IPS-NIHi7 (cell line): ENCODE results near the gene FIBP.

ENCODE experiments used
- DNase-seq: peaks from one replicate; pipeline ENCODE4 v3.0.0; 2012; ENCODE audit warnings: mixed read lengths; ENCODE audit errors: extremely low spot score

The FIBP gene

DNA sequence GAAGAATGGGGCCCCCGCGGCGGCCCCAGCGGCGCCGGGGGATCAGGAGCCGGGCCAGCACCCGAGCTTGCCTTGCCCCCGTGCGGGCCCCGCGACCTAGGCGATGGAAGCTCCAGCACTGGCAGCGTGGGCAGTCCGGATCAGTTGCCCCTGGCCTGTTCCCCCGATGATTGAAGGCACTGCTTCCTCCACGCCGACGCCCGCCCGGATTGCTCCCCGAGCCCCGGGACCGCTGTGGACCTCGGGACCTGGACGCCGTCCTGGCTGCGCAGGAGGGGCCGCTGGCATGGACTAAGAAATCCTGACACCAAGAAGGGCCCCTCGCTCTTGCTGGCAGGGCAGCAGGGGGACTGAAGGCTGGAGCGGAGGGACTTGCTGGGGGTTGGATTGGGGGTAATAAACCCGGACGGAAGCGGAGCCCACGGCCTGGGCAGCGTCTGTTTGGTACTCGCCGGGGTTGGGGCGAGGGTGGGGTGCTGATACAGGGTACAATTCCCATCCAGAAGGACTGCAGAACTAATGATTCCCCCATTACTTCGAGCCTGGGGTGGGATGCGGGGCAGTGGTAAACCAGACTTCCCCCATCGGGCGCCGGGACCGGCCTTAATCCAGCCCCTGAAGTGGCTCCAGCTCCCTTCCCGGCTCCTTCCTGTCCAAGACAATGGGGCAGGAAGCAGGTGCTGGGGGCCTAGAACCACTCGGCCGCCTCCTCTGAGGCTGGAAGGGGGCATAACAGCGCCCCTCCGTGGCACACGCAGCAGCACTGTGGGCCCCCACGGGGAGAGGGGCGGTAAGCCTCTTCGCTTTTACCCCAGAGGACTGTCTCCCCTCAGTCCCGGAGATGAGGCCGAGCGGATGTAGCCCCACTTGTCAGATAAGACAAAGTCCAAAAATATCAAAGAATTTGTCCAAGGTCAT lies 3.2 kb upstream of the FIBP start:
- peak; percentile 69 for DNase-seq

DNA sequence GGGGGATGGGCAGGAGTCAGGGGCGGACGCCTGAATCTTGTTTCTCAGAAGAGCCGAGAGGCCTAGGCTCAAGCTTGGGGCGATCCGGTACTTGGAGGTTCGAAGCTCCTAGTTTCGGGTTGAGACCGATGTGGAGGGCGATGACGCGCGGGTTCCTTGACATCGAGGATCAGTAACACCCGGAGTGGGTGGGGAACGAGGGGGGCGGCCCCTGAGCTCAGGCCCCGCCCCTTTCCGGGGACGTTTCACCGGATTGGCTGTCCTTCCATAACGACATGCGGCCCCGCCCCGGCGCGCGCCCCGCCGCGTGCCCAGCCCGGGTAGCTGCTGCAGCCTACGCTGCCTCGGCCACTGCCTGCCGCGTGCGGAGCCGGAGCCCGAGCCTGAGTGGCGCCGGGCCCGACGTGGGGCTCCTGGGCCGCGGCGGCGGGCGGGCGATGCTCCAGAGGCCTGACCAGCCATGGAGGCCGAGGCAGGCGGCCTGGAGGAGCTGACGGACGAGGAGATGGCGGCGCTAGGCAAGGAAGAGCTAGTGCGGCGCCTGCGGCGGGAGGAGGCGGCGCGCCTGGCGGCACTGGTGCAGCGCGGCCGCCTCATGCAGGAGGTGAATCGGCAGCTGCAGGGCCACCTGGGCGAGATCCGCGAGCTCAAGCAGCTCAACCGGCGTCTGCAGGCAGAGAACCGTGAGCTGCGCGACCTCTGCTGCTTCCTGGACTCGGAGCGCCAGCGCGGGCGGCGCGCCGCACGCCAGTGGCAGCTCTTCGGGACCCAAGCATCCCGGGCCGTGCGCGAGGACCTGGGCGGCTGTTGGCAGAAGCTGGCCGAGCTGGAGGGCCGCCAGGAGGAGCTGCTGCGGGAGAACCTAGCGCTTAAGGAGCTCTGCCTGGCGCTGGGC lies 2.3 kb upstream of the FIBP start, which contains the start of gene CCDC85B:
Gene CCDC85B, plus strand, starts transcription at position 350 of the 895 bp plus-strand sequence. Its CDS starts 111 bp downstream, at position 461.
- peak; percentile 89 for DNase-seq

DNA sequence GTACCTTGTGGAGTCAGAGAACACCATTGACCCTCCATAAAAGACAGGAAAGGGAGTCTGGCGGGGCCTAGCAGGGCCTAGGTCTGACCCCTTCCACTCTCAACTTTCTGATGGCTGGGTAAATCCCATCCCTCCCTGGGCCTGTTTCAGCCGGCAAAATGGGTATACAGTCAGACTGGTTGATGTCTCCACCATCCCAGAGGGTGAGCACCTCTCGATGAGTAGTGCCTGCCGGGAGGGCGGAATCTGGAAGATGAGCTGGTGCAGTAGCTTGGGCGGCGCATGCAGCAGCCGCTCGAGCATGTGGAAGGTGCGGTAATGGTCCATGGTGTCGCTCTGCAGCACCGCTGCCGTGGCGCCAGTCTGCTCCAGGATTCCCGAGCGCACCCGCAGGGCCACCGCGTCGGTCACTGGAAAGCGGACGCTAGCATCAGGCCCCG lies 528 bp downstream of the FIBP start:
- no peak for DNase-seq

DNA sequence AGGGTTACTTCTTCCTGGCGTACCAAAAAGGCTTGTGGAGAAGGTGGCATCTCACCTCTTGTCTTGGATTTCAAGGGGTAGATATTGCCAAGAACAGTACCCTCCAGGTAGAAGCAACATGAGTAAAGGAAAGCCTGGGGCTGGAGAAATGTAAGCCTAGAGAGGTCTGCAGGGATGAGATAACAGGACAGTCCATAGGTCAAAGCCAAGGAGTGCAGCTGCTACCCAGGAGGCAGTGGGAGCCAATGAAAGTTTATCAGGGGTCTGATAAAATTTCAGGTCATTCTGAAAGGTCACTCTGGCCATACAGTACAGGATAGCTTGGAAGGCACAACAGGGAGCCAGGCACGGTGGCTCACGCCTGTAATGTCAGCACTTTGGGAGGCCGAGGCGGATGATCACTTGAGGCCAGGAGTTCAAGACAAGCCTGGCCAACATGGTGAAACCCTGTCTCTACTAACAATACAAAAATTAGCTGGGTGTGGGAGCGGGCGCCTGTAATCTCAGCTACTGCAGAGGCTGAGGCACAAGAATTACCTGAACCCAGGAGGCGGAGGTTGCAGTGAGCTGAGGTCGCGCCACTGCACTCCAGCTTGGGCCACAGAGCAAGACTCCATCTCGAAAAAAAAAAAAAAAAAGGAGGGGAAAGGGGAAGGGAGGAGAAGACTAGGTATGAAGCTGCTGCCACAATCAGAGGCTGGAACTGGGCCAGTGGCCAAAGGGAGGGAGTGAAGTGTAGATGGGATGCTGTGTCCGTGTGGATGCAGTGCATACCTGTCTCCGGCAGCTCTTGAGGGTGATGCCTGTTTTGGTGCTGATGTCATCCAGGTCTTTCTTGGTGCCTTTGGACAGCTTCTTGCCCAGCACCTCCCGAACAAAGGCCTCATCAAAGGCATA lies 1.2 kb downstream of the FIBP start:
- DNase-seq, result no peak

DNA sequence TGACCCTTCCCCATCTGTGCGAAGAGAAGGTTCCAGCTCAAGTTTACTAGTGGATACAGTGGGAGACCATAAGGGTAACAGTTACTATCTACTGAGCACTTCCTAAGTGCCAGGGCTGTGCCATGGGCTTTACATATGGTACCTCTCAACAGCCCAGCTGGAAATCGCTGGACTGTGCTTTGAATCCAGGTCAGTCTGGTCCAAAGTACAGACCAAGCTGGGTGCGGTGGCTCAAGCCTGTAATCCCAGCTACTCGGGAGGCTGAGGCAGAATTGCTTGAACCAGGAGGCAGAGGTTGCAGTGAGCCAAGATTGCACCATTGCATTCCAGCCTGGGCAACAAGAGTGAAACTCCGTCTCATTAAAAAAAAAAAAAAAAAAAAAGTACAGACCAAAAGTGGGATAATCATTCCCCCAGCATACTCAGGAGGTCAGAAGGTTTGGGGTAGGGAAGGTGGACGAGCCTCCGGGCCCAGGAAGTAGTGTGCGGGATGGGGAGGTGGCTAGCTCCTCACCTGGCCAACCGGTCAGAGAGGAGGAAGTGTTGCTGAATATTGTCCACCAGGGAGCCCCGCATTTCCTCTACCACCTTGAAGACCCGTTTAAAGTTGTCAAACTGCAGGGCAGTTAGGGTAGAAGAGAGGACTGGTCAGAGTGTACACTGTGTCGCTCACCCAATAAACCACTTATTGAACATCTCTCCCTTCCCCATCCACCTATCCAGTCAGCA lies 2.3 kb downstream of the FIBP start:
- no peak for DNase-seq

DNA sequence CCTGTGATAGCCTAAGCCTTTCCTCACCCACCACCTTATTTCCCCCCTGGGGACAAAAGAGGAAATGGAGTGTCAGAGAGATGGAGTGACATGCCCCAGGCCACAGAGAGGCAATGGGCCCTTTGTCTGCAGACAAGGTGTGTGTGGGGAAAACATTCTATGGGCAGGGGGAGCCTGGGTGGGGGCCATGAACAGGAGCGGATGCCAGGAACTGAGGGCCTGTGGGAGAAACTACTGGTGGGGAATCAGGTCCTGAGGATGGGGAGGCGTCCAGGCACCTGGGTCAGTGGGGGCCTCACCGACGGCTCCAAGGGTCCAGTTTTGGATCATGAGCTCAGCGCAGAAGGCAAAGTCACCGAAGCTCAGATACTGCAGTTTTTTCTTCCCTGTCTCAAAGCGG lies 3.0 kb downstream of the FIBP start:
- no peak for DNase-seq

DNA sequence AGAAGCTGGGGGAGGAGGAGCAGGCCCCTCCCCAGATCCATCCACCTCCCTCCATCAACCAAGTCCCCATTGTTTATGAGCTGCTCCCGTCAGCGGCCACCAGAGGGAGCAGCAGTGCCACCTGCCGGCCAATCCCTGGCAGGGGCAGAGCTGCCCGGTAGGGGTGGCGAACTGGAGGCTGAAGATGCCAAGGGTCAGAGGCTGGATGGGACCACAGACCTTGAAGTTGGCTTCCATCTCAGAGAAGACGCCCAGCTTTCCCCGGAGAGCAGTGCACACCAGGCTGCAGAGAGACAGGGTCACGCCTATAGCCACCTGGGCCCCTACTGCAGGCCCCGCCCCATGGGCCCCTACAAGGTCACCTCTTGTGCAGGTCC lies 3.6 kb downstream of the FIBP start:
- DNase-seq, result peak; percentile 87

DNA sequence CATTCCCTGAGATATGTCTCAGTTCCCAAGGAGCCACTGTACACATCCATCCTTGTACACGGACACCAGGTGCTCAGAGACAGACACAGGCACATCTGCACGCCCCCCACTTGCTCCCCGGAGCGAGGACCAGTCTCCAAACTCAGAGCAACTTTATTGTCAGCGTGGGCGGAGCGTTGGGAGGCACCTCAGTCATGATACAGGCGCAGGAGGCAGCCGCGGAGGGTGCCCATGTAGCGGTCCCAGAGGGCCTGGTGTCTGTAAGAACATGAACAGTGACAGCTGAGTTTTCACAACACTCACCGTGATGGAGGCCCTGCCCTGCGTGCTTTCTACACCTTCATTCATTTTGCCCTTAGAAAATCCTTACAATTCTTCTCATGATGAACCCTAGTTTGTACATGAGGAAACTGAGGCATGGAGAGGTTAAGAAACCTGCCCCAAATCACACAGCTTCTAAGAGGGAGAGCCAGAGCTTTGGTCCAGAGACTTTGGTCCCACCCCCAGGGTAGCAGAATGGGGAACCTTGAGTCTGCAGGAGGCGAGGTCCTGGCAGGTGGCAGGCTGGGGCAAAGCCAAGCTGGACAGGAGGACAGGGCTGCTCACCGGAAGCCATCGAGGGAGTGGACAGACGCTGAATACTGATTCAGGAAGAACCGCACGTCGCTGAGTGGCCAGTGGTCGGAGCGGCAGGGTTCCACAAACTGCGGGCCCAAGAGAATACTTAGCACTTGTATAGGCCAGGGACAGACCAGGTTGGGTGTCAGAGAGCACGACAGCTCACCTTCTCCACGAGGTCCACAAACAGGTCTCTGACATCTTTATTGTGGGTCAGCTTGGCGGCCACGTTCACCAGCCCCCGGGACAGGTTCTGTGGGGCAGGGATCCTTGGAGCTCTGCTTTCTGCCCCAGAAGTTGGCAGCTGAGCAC lies 4.2 kb downstream of the FIBP start:
- no peak for DNase-seq

DNA sequence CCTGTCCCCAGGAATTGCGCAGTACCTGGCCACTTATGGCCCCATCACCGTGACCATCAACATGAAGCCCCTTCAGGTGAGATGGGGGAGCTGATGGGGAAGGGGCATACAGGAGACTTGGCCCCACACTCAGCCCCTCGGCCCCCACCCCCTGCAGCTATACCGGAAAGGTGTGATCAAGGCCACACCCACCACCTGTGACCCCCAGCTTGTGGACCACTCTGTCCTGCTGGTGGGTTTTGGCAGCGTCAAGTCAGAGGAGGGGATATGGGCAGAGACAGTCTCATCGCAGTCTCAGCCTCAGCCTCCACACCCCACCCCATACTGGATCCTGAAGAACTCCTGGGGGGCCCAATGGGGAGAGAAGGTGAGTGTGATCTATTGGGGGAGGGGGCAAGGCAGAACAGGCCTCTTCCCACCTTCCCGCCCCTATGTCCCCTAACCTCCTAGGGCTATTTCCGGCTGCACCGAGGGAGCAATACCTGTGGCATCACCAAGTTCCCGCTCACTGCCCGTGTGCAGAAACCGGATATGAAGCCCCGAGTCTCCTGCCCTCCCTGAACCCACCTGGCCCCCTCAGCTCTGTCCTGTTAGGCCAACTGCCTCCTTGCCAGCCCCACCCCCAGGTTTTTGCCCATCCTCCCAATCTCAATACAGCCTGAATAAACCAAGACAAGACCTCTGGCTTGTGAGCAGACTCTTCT lies 5.1 kb downstream of the FIBP start:
- no peak for DNase-seq

DNA sequence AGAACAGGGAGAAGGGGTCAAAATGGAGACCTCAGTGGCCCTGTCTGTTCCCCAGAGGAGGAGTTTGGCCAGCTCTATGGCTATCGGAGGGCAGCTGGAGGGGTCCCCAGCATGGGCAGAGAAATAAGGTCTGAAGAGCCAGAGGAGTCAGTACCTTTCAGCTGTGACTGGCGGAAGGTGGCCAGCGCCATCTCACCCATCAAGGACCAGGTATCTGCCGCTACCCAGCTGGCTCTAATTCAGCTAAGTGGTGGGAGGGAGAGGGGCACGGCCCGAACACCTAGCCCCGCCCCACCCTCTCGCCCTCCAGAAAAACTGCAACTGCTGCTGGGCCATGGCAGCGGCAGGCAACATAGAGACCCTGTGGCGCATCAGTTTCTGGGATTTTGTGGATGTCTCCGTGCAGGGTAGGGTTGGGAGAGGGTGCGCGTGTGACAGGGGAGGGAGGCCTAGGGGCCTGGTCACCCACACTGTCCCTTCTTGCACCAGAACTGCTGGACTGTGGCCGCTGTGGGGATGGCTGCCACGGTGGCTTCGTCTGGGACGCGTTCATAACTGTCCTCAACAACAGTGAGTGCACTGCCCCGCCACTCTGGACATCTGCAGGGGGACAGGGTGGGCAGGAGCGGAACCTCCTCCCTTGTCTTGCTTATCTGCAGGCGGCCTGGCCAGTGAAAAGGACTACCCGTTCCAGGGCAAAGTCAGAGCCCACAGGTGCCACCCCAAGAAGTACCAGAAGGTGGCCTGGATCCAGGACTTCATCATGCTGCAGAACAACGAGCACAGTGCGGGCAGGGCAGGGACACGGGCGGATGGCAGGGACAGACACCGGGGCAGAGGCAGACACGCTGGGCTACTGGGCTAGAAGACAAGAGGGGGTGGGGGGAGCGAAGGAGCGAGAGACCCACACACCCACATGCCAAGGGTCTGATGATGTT lies 5.9 kb downstream of the FIBP start:
- no peak for DNase-seq

DNA sequence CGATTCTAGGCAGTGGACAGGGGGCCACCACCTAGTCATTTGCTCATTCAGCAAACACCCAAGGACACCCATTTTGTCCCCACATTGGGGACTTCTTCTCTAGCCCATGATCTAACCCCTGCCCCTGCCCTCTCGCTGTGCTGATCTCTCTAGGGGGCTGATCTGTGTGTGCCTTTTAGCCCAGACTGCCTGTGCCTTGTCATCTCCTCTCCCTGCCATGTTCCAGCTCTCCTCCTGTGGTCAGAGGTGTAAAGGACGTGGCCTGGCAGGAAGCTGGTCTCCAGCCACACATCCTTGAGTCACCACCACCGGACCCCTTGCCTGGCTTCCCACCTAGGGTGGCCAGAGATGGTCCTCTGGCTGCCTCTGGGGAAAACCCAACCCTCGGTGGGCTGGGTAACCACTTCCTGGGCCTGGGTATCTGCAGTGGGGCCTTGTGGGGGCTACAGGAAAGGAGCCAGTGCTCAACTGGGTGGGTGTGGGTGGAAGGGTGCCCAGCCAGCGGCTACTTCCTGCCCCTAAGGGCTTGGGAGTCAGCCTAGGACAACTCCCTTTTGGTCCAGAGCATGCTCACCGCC lies 7.3 kb downstream of the FIBP start:
- DNase-seq, result no peak

DNA sequence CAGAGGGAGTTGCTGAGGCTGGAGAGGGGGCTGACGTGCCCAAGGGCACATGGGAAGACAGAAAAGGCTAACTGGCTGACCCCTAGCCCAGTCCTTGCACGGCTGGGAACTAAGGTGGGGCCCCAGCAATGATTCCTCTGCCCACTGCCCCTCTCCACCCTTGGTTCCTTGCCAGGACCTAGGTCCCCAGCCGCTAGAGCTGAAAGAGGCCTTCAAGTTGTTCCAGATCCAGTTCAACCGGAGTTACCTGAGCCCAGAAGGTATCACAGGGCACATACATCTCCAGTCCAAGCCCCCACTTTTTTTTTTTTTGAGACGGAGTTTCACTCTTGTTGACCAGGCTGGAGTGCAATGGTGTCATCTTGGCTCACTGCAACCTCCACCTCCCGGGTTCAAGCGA lies 8.2 kb downstream of the FIBP start:
- no peak for DNase-seq

DNA sequence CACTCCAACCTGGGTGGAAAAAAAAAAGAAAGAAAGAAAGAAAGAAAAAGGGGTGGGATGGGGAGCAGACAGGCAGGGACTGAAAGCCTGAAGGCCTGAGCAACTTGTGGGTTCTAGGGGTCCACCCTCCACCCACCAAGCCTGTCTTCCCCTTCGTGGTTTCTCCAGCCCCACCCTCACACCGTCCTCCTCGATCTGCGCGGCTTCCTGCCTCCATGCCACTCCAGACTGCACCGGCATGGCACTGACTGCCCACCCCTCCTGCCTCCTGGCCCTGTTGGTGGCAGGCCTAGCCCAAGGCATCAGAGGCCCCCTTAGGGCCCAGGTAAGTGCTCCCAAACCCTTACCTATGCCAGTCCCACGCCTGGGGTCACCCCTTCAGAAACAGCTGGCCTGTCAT lies 8.7 kb downstream of the FIBP start, which contains the start of gene CTSW:
Gene CTSW, plus strand, starts transcription at position 221 of the 400 bp plus-strand sequence. Its CDS starts 18 bp downstream, at position 239.
- DNase-seq, result no peak

DNA sequence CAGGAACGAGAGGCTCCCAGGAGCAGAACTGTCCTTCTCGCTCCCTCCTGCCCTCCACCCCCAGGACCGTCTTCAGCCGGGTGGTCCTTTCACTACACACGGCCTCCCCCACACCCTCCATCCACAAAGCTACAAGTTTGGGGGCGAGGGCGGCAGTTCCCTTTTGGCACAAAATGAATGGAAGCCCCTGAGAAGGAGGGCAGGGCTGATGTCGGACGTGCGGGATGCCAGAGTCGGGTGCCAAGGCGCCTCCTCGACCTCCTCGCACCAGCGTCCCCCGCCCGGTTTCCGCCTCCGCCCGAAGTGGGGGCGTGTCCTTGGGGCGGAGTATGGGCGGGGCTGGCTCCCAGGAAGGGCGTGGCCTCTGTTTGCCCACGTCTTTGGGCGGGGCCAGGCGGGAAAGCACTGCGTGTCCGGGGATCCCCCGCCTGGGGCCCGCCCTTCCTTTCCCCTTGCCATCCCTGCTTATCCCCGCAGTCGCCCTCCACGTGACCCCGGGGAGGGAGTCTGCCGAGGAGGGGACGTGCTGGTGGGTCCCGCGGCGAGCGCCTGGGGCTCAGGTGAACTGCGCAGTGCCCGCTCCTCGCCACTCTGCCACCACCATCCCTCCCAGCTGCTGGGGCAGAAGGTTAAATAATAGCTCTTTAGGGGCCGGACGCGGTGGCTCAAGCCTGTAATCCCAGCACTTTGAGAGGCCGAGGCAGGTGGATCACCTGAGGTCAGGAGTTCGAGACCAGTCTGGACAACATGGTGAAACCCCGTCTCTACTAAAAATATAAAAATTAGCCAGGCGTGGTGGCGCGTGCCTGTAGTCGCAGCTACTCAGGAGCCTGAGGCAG lies 14.7 kb downstream of the FIBP start:
- peak; percentile 94 for DNase-seq

DNA sequence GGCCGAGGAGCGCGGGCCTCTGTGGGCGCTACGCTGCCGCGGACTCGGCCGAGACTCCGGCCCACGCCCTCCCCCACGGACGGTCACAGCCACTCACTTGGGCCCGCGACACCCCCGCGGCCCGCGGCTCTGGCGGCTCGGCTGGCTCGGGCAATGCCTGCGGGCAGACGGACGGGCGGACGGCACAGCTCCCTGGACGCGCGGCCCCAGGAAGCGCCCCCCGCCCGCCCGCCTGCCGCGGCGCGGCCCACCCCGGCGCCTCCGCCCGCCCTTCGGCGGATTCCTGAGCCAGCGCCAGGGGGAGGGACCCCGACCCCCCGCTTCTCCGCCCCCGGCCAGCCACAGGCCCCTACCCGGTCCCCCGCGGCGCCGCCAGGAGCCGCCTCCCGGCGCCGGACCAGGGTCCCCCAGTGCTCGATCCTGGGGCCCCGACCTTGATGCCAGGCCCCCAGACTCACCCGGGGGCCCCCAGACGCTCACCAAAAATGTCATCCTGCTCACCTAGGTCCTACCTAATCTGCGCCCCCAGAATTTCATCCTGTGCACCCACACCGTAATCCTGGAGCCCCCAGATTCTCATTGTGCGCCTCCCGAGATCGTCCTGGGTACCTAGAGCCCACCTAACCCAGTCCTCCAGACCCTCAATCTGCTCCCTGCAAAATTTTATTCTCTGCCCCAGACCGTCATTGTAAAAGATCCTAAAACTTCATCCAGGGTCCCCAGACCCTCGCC lies 15.5 kb downstream of the FIBP start, which contains the start of gene EFEMP2:
Gene EFEMP2, minus strand, starts transcription at position 215 of the 732 bp plus-strand sequence. CDS start 446 bp downstream, outside the sequence.
- DNase-seq, result peak; percentile 48
